HL-60/S4 treated with retinoic acid at 250 ng/mL for 4 days and 3 days (cell line): ENCODE results near the gene RMI2.

Experiments used
- in situ Hi-C: fragments of 300-500 bp; cut with MboI; formaldehyde crosslinking; loops from 2 replicates; pipeline ENCODE4 v1.7.0; 2022; ENCODE audit warnings: low sequenced_read_pairs

Gene RMI2

DNA sequence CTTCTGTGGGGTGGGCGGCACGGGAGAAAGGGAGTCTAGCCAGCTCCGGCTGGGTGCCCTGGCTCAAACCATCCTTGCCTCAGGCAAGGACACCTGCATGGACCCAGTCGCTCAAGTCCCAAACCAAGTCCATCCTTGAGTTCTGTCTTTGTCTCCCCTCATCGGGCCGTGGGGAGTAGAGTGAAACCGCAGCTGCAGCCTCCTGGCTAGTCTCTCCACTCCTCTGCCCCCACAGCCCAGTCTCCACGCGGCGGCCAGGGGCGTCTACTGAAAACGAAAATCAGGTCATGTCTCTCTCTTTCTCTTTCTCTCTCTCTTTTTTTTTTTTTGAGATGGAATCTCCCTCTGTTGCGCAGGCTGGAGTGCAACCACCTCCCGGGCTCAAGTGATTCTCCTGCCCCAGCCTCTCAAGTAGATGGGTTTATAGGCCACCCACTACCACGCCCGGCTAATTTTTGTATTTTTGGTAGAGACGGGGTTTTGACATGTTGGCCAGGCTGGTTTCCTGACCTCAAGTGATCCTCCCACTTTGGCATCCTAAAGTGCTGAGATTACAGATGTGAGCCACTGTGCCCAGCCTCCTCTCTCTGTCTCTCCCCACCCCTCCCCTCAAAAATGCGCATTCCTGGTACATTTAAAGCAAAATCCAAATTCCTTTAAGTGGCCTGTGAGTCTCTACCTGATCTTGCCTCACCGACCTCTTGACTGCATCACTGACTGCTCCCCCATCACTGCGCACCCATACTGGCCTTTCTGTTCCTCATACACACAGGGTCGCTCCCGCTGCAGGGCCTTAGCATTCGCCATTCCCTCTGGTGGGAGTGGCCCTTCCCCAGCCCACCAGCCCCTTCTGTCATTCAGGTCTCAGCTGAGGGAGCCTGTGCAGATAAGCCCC lies 17.7 kb upstream of the RMI2 start:
- in situ Hi-C loops = no loop called here

DNA sequence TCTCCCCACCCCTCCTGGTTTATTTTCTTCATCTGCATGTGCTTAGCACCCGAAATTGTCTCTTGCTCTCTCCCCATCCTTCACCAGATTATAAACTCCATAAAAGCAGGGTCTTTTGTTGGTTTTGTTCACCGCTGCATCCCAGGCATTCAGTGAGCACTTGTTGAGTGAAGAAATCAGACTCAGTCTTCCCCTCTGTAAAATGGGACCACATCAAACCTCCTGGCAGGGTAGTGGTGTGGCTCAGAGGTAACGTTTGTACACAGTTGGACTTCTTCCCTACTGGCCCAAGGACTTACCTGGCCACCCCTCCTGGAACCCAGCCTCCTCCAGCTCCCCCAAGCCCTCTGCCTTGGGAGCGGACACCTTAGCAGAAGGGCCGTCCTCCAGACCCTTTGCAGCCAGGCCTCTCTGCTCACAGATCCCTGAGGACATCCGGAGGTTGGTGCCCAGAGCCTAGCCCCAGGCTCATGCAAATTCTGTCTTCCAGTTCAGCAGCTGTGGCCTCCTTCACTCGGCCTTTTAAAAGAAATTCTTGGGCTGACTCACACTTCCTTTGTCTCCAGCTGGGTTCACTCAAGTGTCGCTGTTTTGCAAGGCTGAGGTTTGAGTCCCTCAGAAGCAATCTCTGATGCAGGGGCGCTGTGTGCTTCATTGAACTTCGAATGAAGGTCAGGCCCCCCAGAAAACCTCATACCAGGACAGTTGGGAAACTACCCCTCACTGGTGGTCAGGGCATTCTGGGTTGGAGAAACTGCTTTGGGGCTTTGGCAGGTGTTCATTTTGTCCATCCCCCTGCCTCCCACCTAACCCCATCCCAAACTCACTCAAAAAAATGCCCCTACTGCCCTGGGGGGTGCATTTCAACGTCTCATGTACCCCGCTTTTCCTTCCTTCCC lies 16.8 kb upstream of the RMI2 start:
- in situ Hi-C loops = no loop called here

- in situ Hi-C loops = no loop called here
Measured at GRCh38 chr16:11329071-11329491, 16.2 kb upstream of the RMI2 start.

DNA sequence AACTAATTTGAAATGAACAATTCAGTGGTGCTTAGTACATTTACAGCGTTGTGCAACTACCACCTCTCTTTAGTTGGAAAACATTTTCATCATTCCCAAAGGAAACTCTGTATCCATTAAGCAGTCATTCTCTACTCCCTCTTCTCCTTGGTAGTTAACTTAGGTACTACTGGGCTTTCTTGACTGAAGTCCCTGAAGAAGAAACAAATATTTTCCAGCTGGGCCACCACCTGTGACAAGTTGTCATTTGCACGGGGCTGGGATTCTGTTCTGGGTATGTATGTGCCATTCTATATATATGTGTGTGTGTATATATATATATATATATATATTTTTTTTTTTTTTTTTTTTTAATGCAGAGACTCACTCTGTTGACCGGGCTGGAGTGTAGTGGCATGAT lies 15.4 kb upstream of the RMI2 start:
- in situ Hi-C loops = no loop called here

DNA sequence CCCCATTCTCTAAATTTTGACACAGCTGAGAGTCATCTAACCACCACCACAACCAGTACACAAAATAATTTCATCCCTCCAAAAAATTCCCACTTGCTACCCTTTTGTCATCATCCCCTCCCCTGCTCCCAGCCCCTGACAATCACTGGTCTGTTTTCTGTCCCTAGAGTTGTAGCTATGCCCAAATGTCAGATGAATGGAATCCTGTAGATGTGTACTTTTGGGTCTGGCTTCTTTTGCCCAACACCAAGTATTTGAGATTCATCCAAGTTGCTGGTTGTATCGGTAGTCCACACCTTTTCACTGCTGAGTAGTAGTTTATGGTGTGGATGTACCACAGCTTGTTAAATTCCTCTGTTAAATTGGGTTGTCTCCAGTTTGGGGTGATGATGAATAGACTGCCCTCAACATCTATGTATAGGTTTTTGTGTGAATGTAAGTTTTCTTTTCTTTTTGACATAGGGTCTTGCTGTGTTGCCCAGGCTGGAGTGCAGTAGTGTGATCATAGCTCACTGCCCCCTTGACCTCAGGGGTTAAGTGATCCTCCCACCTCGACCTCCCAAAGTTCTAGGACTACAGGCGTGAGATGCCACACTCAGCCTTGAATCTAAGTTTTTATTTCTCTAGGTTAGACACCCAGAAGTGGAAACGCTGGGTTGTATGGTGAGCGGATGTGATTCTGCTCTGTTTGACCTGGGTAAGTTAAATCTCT lies 14.6 kb upstream of the RMI2 start:
- in situ Hi-C loops = no loop called here

DNA sequence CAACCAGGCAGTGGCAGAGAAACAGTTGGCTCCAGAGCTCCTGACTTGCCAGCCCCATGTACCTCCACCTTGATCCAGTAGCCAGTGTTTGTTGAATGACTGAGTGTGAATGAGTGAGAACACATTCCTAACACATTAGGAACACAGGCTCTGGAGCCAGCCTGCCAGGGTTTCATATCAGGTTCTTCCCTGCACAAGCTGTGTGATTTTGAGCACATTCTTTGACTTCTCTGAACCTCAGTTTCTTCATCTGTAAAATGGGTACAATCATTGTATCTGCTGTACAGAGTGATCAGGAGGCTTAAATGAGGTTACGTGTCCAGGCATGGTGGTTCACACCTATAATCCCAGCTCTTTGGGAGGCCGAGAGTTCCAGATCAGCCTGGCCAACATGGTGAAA lies 13.3 kb upstream of the RMI2 start:
- in situ Hi-C loops = no loop called here

GRCh38 chr16:11333010-11333409 lies 12.2 kb upstream of the RMI2 start:
- in situ Hi-C loops = no loop called here

DNA sequence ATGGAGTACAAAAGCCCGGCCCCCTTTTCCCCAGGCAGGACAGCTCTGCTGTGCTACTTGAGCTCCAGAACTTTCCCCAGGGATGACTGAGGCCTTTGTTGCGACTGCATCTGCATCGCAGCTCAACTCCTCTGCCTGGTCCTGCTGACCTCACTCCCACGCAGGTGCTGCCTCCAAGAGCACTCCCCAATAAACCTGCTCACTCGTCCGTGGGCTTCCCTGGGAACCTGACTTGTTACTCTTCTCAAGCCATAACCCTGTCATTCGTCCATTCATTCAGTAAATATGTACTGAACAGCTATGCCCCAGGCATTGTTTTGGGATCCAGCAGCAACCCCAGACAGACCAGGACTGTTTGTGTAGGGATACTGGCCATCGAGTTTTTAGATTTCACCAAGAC lies 11.6 kb upstream of the RMI2 start:
- in situ Hi-C loops = no loop called here

GRCh38 chr16:11334831-11335404 lies 10.3 kb upstream of the RMI2 start:
- in situ Hi-C loops = no loop called here

DNA sequence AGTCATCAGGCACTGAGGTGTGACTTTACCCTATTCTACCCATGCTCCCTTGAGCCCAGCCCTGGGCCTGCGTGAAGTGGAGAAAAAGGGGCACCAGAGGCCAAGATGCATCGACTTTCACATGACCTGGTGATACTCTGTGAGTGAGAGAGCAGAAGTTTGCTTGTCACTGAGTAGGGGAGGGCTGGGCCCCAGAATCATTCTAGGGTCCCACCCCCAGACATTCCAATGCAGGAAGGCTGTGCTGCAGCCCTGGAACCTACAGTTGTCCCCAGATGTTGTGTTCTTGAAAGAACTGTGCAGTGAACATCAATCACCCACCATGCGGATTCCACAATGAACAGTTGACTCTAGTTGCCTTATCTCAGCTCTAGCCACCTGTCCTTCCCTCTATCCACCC lies 6.2 kb upstream of the RMI2 start:
- in situ Hi-C loops = no loop called here

DNA sequence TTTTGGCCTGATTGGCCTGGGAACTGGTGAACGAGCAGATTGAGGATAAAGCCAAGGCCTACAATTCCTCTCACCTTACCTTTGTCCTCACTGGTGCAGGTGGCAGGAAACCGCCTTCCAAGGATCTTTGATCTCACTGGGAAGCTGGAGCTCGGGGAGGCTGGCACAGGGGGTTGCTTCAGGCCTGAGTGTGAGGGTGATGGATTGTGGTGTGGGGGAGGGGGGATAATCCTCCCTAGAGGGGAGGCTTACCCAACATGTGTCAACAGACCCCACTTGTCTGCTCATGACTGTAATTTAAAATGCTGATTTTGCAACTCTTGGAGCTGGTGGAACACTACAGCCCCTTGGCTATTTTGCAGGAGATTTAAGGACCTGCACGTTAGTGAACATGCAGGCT lies 4.5 kb upstream of the RMI2 start:
- in situ Hi-C loops = no loop called here

GRCh38 chr16:11341371-11341770 lies 3.9 kb upstream of the RMI2 start:
- in situ Hi-C loops = no loop called here

DNA sequence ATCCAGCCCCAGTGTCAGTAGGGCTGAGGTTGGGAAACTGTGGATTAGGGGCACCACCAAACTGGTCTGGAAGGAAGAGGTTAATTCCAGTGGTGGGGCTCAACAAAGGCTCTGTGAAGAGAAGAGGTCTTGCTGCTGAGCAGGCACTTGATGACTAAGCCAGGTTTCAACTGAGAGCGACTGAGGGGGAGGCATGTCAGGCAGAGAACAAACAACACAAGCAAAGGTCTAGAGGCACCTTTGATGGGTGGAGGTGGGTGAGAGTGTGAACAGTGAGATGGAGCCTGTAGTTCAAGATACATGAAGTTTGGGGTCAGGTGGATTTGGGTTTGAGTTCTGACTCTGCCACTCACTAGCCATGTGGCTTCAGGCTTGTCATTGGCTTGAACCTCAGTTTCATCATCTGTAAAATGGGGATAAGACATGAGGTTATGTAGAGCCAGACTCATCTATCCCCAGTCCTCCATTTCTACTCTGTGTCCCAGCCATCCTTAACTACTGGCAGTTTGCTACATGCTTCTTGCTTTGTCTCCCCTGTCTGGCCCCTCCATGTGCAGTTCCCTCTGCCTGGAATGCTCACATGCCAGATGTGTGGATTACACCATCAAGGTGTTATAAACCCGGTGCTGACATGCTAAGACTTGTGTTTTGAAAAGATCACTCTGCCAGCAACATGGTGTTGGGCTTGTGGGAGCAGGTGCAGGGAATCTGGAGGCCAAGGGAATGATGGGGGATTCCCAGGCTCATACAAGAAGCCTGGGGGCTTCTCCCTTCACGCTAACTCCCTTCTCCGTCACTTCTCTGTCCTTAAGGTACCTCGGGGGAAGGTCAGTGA lies 3.0 kb upstream of the RMI2 start:
- in situ Hi-C loops = no loop called here

DNA sequence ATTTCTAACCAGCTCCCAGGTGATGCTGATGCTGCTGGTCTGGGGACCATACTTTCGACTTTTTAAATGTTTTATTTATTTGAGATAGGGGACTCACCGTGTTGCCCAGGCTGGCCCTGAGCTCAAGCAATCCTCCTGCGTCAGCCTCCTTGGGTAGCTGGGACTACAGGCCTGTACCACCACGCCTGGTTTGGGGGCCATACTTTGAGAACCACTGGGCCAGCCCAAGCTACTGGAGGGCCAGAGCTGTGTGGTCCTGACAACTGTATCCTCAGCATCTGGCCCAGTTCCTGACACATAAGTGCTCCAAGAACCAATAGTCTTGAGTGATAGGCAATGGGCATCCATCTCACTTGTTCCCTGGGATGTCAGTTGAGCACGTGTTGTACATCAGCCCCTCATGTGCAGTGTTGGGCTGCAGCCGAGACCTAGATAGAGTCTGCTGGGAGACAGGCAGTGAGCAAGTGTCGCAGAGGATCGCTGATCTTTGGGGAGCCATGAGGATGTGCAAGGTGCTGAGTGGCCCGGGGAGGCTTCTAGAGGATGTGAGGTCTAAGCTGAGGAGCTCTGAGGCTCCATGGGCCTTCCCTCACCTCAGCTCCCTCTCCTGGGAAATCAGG lies 1.6 kb downstream of the RMI2 start:
- in situ Hi-C loops = no loop called here

GRCh38 chr16:11347831-11348230 lies 2.6 kb downstream of the RMI2 start:
- in situ Hi-C loops = no loop called here

DNA sequence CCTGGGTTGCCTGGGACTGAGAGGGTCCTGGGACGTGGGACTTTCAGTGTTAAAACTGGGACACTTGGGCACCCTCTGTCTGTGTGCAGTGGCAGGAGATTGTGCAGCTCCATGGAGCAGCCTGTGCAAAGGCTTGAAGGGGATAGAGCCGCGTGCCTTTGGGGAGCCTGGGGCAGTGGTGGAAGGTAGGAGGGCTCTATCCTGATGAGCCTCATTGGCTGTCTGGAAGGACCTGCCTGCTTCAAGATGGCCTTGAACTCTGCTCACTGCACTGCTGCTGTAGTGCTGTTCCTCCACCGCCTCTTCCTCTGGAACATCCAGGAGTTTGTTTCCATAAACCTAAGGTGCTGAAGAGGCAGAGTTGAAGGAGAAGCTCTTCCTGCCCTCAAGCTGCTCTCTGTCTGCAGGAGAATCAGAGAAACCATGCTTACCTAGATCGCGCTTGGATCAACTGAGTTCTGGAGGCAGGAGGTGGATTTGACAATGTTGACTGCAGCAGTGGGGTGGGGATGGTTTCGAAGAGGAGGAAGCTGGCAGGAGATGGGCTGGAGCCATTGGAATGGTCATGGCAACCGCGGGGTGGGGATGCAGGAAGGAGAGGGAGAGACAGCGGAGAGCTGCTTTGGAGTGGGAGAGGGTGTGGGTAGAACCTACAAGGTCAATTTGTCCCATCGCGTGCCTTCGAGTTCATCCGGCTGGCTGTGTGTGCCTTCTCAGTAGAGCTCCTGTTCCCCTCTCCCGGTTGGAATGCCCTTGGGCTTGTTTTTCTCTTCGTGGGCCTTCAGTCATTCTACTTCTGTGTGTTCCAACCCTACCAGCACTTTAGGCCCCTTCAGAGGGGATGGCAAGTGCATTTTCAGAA lies 3.7 kb downstream of the RMI2 start:
- in situ Hi-C loops = no loop called here

GRCh38 chr16:11349599-11350276 lies 4.5 kb downstream of the RMI2 start:
- in situ Hi-C loops = no loop called here

- in situ Hi-C loops = no loop called here
Measured at GRCh38 chr16:11350519-11350918, 5.3 kb downstream of the RMI2 start.
